Cardiac fibroblast (primary cell): ENCODE data around the gene ATF6B.
A peak's percentile ranks its signal among the peaks of the same experiment; 100 is the strongest.

ENCODE experiments used
- DNase-seq, 2 donors: peaks; one replicate each; pipeline versions ENCODE4 v3.0.0 to v3.0.0-alpha.2; 2010; ENCODE audit warnings: low read depth in 2 of 2
- H3K4me3 ChIP-seq, 2 donors: replicated peaks in 1 of 2; 1 replicate in 1 of 2; 2 replicates in 1 of 2; pipeline ENCODE4 v1.5.1; 2011; ENCODE audit warnings: low read depth in 2 of 2, low read length in 2 of 2, mild to moderate bottlenecking in 2 of 2, moderate library complexity in 1 of 2
- TF ChIP-seq, protein P1 (sequence below): IDR thresholded peaks from one replicate; pipeline ENCODE4 v1.5.1; 2011; ENCODE audit warnings: low read depth, mild to moderate bottlenecking, low read length, inconsistent platforms

Gene ATF6B

DNA sequence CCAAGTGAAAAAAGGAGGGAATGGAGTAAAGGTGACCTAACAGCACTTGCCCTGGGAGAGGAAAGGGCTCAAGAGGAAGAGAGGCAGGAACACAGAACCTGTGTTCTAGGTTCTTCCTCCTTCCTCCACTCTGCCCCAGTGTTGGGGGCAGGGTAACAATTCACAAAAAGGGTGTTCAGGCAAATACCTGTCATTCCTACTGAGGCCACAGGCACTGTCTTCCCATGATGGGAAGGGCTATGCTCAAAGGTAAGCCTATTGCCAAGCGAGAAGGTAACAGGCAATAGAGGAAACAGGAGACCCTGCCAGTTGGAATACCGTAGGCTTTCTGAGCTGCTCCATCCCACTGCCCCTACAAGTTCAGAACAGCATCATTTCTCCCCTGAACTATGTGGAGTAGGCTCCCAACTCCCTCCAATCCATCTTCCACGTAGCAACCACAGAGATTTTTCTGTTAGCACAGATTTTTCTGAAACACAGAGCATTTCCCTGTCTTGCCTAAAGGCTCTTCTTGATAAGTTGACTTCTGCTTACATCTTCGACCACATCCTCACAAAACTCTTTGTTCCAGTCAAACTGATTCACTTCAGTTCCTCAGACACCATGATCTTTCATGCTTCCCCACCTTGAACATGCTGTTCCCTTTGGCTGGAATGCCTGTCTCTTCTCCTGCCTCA lies 45.1 kb upstream of the ATF6B start:
- no peak for DNase-seq
- no peak overlapping the region for H3K4me3 ChIP-seq
- TF ChIP-seq, protein P1, sequence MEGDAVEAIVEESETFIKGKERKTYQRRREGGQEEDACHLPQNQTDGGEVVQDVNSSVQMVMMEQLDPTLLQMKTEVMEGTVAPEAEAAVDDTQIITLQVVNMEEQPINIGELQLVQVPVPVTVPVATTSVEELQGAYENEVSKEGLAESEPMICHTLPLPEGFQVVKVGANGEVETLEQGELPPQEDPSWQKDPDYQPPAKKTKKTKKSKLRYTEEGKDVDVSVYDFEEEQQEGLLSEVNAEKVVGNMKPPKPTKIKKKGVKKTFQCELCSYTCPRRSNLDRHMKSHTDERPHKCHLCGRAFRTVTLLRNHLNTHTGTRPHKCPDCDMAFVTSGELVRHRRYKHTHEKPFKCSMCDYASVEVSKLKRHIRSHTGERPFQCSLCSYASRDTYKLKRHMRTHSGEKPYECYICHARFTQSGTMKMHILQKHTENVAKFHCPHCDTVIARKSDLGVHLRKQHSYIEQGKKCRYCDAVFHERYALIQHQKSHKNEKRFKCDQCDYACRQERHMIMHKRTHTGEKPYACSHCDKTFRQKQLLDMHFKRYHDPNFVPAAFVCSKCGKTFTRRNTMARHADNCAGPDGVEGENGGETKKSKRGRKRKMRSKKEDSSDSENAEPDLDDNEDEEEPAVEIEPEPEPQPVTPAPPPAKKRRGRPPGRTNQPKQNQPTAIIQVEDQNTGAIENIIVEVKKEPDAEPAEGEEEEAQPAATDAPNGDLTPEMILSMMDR, result no peak

DNA sequence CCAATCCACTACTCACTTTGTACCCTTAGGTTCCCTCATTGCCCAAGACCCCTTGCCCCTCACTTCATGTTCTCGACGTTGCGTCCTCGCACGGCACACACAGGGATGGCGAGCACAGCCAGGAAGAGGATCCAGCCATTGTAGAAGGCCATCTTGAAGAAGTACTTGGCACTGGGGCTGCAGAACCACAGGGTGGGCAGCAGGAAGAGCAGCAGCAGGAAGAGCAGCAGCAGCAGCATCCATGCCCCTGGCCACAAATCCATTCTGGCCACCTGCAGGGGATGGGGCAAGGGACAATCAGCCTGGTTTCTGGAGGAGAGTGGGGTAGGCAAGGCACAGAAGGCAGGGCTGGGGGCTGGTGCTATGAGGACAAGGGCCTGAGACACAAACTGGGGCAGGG lies 43.2 kb upstream of the ATF6B start:
- TF ChIP-seq, protein P1, result no peak
- no peak overlapping the region for H3K4me3 ChIP-seq
- DNase-seq, result no peak

DNA sequence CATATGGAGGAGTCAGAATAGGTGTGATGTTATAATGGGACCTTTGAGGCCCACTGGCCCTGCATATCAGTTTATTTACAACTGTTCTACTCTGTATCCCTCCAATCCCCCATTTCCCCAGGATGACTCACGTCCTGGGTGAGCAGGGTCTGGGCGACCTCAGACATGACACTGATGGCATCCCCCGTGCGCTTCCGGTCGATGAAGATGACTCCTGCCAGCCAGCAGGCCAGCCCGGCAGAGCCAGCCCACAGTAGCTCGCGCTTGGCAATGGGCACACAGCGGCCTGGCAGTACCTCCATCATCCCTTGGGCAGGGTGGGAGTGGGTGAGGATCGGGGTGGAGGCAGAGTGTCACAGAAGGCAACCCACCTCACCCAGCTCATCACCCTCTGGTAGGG lies 42.2 kb upstream of the ATF6B start:
- no peak overlapping the region for H3K4me3 ChIP-seq
- DNase-seq, result no peak
- TF ChIP-seq, protein P1, result no peak

DNA sequence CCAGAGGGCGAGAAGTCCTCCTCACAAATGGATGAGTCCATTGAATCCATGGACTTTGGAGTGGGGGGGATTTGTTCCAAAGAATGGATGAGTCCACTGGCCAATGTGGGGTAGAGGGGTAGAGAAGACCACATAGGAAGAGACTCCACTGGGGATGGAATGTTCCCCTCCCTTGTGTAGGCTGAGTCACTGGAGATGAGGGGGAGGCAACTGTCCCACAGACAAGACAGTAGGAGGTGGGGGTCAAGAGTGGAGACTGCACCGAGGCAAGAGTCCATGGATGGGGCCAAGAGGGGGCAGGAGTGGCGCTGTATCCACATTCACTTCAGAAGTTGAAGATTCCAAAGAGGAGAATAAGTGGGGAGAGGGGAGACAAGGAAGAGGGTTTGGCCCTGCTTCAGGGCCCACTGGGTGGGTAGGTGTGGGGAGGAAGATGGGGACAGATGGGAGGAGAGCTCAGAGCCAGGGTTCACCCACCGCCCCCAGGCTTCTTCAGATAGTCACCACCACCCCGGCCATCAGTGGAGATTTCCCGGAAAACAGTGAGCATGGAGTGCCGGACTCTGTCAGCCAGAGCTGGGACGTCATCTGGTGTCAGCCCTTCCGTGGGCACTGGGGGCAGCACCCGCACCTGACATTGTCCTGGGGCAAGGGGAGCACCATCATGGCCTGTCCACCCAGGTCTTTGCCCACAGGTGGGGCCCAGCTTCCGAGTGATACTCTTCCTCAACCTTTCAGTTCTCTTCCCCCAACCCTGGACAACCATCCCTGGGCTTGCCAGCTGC lies 41.0 kb upstream of the ATF6B start:
- no peak overlapping the region for H3K4me3 ChIP-seq
- peak in 1 of 2 donors; percentile 19 for DNase-seq
- TF ChIP-seq, protein P1, result no peak

DNA sequence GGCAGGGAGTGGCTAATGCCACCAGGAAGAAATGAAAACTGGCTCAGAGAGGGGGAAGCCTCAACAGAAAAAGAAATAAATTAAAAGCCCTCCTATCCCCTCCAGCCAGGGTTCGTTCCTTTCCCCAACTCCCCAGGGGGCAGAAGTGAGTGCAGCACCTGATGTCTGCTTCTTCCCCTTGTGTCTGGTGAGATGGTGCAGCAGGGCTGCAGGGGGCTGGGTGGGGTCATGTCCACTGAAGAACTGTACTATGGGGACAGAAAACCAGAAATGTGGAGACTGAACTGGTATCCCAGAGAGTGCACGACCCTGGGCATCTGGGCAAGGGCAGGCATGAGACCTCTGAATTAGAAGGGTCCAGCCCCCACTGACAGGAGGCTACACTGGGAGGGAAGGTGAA lies 40.3 kb upstream of the ATF6B start:
- DNase-seq, result no peak

DNA sequence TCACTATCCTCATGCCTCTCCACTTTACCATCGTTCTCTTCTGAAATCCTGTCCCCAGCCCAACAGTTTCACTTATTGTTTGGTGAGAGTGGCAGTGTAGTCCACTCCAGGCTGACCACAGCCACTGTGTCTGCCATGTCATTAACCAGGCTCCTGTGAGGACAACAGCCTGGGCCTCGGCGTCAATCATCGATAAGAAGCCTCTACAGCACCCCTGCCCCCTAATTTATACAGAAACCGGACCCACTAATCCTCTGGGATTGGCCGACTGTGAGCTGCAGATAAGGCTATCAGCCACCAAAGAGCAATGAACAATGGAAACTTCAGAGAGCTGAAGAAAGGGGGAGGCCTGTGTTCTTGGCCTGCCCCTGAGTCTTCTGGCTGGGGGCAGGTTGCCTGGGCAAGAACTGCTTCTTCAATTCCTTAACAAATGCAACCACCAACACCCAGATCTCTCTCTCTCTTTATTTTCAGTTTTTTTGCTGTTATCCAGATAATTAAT lies 39.8 kb upstream of the ATF6B start:
- no peak overlapping the region for H3K4me3 ChIP-seq
- DNase-seq, result no peak
- TF ChIP-seq, protein P1, result no peak

More for the DNA sequence above, 40.3 kb upstream of the ATF6B start:
- H3K4me3 ChIP-seq, result no peak overlapping the region
- TF ChIP-seq, protein P1, result no peak
